DND-41 (cell line): ENCODE measurements around the gene NPHP4.

ENCODE experiments used
- ATAC-seq: fragments of 200-7000 bp; cut with Tn5 transposase; 3 replicates; pipeline ENCODE4 v1.9.1; 2021; ENCODE audit warnings: low read depth; ENCODE audit not compliant: insufficient read depth
- DNase-seq: peaks from one replicate; pipeline ENCODE4 v3.0.0-alpha.2; 2020
- H2AFZ ChIP-seq: 2 replicates; pipeline ENCODE4 v1.6.0; 2012; ENCODE audit warnings: low read depth, low read length
- H3K27ac ChIP-seq: 2 replicates; pipeline ENCODE4 v1.5.1; 2012; ENCODE audit warnings: low read length, inconsistent platforms
- H3K27me3 ChIP-seq: fragments of 200-600 bp; sonication (generic); 2 replicates; pipeline ENCODE4 v1.6.0; 2012; ENCODE audit warnings: low read length, mild to moderate bottlenecking, inconsistent platforms; ENCODE audit not compliant: insufficient read depth, poor library complexity
- H3K36me3 ChIP-seq: 2 replicates; pipeline ENCODE4 v1.5.1; 2012; ENCODE audit warnings: low read length, inconsistent platforms; ENCODE audit not compliant: insufficient read depth
- H3K4me1 ChIP-seq: 2 replicates; pipeline ENCODE4 v1.5.1; 2012; ENCODE audit warnings: mild to moderate bottlenecking, low read length; ENCODE audit not compliant: insufficient read depth
- H3K4me2 ChIP-seq: 2 replicates; pipeline ENCODE4 v1.6.0; 2012; ENCODE audit warnings: mild to moderate bottlenecking, moderate library complexity, low read length, inconsistent platforms; ENCODE audit not compliant: insufficient read depth
- H3K4me3 ChIP-seq, 2 experiments: fragments of 200-600 bp in 1 of 2; shearing (Covaris generic) in 1 of 2; 2 replicates each; pipeline ENCODE4 v1.5.1; 2012 to 2016; ENCODE audit warnings: inconsistent platforms in 2 of 2, low read length in 2 of 2, mild to moderate bottlenecking in 2 of 2, low read depth in 1 of 2, moderate library complexity in 1 of 2
- H3K79me2 ChIP-seq: 2 replicates; pipeline ENCODE4 v1.6.0; 2012; ENCODE audit warnings: low read length, inconsistent platforms; ENCODE audit not compliant: insufficient read depth
- H3K9ac ChIP-seq: 2 replicates; pipeline ENCODE4 v1.6.0; 2012; ENCODE audit warnings: low read depth, mild to moderate bottlenecking, inconsistent platforms, low read length, moderate library complexity
- H3K9me3 ChIP-seq: 2 replicates; pipeline ENCODE4 v1.5.1; 2012; ENCODE audit warnings: low read length, moderate library complexity, mild to moderate bottlenecking, inconsistent platforms; ENCODE audit not compliant: insufficient read depth, severe bottlenecking
- H4K20me1 ChIP-seq: 2 replicates; pipeline ENCODE4 v1.6.0; 2012; ENCODE audit warnings: low read length; ENCODE audit not compliant: insufficient read depth
- CTCF ChIP-seq: IDR thresholded peaks from 2 replicates; pipeline ENCODE4 v1.5.1; 2012; ENCODE audit warnings: borderline replicate concordance, low read length, moderate library complexity, mild to moderate bottlenecking; ENCODE audit not compliant: poor library complexity, severe bottlenecking; ENCODE audit errors: extremely low read depth
- EZH2 ChIP-seq: IDR thresholded peaks from 3 replicates; pipeline ENCODE4 v1.6.1; 2012; ENCODE audit warnings: borderline replicate concordance, low read depth, mild to moderate bottlenecking, moderate library complexity, low read length, inconsistent platforms; ENCODE audit not compliant: severe bottlenecking

Gene NPHP4

GRCh38 chr1:5911871-5912271, 80.4 kb downstream of the NPHP4 start:
- no peak overlapping the region for H3K4me3 ChIP-seq
- H3K9ac ChIP-seq: no peak overlapping the region
- no peaks in the 10 kb centered on the region for H3K9me3 ChIP-seq
- no peaks in the 10 kb centered on the region for H3K79me2 ChIP-seq
- H3K4me2 ChIP-seq: no peak overlapping the region
- ATAC-seq (no peak), DNase-seq (no peak)
- no peak for TF ChIP-seq CTCF
- TF ChIP-seq EZH2: no peak
- peaks cover 17% of the 10 kb centered on the region for H4K20me1 ChIP-seq
- H3K27me3 ChIP-seq: no peaks in the 10 kb centered on the region
- no peak overlapping the region for H2AFZ ChIP-seq
- no peaks in the 10 kb centered on the region for H3K4me1 ChIP-seq
- H3K36me3 ChIP-seq: peaks cover 40% of the 10 kb centered on the region
- H3K27ac ChIP-seq: no peak overlapping the region

DNA sequence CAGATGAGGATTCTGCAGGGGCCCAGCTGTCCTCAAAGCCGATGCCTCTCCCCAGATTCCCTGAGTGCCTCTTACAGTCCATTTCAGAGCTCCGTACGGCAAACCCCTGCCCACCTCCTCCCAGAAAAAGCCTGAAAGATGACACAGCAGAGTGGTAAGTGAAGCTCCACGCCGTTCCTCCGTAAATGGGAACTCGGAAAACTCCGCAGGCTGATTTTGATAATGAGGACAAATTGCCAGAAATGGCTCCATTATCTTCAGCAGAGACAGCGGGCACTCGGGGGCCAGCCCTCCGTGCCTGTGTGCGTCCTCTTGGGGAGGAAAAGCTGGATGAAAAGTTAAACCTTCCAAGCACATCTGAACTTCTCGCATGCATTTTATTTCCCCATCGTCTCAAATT, 81.1 kb downstream of the NPHP4 start:
- Histone ChIP-seq H3K27ac (no peak overlapping the region), H3K4me2 (no peak overlapping the region), H4K20me1 (peaks cover 14% of the 10 kb centered on the region), H3K27me3 (no peaks in the 10 kb centered on the region), H3K79me2 (no peaks in the 10 kb centered on the region), H2AFZ (no peak overlapping the region), H3K36me3 (peaks cover 46% of the 10 kb centered on the region), H3K4me1 (no peaks in the 10 kb centered on the region), H3K9ac (no peak overlapping the region), H3K9me3 (no peaks in the 10 kb centered on the region), H3K4me3 (no peak overlapping the region)
- DNase-seq (no peak), ATAC-seq (no peak)
- TF ChIP-seq CTCF (no peak), EZH2 (no peak)

GRCh38 chr1:5910666-5911065, 81.6 kb downstream of the NPHP4 start:
- Histone ChIP-seq H3K9me3 (no peaks in the 10 kb centered on the region), H3K4me2 (no peak overlapping the region), H3K27ac (no peak overlapping the region), H4K20me1 (peaks cover 12% of the 10 kb centered on the region), H3K9ac (no peak overlapping the region), H2AFZ (no peak overlapping the region), H3K79me2 (no peaks in the 10 kb centered on the region), H3K4me1 (no peaks in the 10 kb centered on the region), H3K36me3 (peaks cover 48% of the 10 kb centered on the region), H3K27me3 (no peaks in the 10 kb centered on the region), H3K4me3 (no peak overlapping the region)
- no peak for ATAC-seq
- TF ChIP-seq EZH2: no peak
- no peak for TF ChIP-seq CTCF
- DNase-seq: no peak

GRCh38 chr1:5910276-5910620, 82.0 kb downstream of the NPHP4 start:
- Histone ChIP-seq H4K20me1 (peaks cover 9% of the 10 kb centered on the region; the same call in 1 of the 2 replicates), H3K9ac (no peak overlapping the region), H3K27ac (no peak overlapping the region), H3K4me3 (no peak overlapping the region), H3K36me3 (peaks cover 48% of the 10 kb centered on the region), H3K4me1 (no peaks in the 10 kb centered on the region), H3K79me2 (no peaks in the 10 kb centered on the region), H3K4me2 (no peak overlapping the region), H3K27me3 (no peaks in the 10 kb centered on the region), H3K9me3 (no peaks in the 10 kb centered on the region), H2AFZ (no peak overlapping the region)
- TF ChIP-seq EZH2 (no peak), CTCF (no peak)
- DNase-seq (no peak), ATAC-seq (no peak)
